ENCODE data around the gene SIRT1.

The SIRT1 gene

DNA sequence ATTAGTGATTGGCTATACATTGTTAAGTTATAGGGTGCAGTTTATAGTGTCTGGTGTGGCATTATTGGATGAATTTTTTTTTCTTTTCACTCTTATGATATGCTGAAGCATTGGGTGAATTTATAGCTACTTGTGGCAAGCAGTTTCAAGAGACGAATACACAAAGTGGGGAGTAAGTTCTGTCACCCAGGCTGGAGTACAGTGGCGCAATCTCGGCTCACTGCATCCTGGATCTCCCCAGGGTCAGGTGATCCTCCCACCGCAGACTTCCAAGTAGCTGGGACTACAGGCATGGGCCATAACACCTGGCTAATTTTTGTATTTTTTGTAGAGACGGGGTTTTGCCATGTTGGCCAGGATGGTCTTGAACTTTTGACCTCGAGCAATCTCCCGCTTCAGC, 6.3 kb upstream of the SIRT1 start:
- H3K4me3 ChIP-seq (ENCODE audit: low read depth, low read length) = no peak overlapping the region
- TF ChIP-seq, protein P1, sequence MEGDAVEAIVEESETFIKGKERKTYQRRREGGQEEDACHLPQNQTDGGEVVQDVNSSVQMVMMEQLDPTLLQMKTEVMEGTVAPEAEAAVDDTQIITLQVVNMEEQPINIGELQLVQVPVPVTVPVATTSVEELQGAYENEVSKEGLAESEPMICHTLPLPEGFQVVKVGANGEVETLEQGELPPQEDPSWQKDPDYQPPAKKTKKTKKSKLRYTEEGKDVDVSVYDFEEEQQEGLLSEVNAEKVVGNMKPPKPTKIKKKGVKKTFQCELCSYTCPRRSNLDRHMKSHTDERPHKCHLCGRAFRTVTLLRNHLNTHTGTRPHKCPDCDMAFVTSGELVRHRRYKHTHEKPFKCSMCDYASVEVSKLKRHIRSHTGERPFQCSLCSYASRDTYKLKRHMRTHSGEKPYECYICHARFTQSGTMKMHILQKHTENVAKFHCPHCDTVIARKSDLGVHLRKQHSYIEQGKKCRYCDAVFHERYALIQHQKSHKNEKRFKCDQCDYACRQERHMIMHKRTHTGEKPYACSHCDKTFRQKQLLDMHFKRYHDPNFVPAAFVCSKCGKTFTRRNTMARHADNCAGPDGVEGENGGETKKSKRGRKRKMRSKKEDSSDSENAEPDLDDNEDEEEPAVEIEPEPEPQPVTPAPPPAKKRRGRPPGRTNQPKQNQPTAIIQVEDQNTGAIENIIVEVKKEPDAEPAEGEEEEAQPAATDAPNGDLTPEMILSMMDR (IDR thresholded peaks at IDR 0.05; ENCODE audit: borderline replicate concordance, insufficient read depth, low read depth, low read length) = no peak

DNA sequence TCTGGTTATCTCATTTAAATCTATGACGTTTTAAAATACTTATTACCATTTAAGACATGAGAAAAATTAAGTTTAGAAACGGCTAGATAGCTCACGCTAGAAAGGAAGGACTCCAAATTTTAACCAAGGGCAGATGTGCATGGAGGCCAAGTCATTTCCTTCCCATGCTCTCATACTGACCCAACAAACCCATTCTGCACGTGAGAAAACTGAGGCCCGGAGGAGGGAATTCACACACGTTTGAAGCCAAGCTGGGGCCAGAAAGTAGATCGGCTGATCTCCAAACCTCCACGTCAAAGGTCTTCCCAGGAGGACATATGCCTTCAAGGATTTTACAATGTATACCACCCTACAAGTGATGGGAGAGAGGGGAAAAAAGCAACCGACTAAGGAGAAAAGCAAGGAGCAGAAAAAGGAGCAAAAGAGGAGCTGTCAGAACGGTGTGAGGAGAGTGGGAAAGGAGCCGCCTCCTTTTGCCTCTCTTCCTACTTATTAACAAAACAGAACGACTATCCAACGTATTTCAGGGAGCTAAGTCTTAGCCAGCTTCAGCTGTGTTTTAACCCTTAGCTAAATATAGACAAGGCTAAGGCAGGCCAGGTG, 645 bp upstream of the SIRT1 start:
- peak overlapping the region; percentile 86 for H3K4me3 ChIP-seq (ENCODE audit: low read depth, low read length)
- TF ChIP-seq, protein P1 (IDR thresholded peaks at IDR 0.05; ENCODE audit: borderline replicate concordance, insufficient read depth, low read depth, low read length) = no peak

DNA sequence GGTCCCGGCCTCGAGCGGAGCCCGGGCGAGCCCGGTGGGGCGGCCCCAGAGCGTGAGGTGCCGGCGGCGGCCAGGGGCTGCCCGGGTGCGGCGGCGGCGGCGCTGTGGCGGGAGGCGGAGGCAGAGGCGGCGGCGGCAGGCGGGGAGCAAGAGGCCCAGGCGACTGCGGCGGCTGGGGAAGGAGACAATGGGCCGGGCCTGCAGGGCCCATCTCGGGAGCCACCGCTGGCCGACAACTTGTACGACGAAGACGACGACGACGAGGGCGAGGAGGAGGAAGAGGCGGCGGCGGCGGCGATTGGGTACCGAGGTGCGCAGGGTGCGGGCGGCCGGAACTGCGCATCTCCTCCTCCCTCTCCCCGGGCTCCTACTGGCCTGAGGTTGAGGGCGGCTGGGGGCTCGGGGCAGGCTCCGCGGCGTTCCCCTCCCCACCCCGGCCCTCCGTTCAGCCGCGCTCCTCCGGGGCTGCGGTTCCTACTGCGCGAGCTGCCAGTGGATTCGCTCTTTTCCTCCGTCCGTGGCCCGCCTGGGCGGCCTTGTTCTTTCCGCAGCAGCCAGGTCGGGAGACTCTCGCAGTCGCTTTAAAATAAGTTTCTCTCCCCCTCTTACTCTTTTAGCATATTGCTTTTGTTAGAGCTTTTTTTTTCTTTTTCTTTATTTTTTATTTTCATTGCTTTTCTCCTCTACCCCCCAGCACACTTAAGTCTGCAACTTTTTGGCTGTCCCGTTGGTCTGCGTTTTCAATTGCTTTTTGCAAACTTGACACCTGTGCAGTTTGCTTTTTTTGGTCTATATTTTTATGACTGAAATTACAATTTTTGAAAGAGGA, 600 bp downstream of the SIRT1 start:
- TF ChIP-seq, protein P1 (IDR thresholded peaks at IDR 0.05; ENCODE audit: borderline replicate concordance, insufficient read depth, low read depth, low read length) = no peak
- H3K4me3 ChIP-seq (ENCODE audit: low read depth, low read length) = peak overlapping the region; percentile 86

DNA sequence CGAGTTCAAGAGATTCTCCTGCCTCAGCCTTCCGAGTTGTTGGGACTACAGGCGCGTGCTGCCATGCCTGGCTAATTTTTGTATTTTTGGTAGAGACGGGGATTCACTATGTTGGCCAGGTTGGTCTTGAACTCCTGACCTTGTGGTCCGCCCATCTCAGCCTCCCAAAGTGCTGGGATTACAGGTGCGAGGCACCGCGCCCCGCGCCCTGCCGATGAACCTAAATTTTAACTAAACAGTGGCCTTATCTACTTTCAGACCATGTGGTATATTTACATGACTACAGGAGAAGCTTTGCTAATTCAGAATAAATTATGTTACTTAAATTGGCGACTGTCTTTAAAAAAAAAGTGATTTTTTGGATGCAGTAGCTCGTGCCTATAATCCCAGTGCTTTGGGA, 9.2 kb downstream of the SIRT1 start:
- TF ChIP-seq, protein P1 (IDR thresholded peaks at IDR 0.05; ENCODE audit: borderline replicate concordance, insufficient read depth, low read depth, low read length) = no peak
- H3K4me3 ChIP-seq (ENCODE audit: low read depth, low read length) = no peak overlapping the region

DNA sequence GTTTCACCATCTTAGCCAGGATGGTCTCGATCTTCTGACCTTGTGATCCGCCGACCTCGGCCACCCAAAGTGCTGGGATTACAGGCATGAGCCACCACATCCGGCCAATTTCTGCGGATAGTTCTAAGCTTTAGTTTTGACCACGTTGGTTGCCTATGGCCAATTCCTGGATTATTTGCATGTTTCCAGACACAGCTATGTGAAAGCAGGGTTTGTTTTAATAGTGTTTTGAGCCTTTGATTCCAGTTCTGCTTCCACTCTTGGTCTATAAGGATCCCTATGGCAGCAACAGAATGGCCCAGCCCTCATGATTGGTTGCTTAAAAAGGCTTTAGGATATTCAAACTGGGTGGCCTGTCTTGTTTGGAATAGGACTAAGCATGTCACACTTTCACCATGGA, 19.1 kb downstream of the SIRT1 start:
- TF ChIP-seq, protein P1 (IDR thresholded peaks at IDR 0.05; ENCODE audit: borderline replicate concordance, insufficient read depth, low read depth, low read length) = no peak

DNA sequence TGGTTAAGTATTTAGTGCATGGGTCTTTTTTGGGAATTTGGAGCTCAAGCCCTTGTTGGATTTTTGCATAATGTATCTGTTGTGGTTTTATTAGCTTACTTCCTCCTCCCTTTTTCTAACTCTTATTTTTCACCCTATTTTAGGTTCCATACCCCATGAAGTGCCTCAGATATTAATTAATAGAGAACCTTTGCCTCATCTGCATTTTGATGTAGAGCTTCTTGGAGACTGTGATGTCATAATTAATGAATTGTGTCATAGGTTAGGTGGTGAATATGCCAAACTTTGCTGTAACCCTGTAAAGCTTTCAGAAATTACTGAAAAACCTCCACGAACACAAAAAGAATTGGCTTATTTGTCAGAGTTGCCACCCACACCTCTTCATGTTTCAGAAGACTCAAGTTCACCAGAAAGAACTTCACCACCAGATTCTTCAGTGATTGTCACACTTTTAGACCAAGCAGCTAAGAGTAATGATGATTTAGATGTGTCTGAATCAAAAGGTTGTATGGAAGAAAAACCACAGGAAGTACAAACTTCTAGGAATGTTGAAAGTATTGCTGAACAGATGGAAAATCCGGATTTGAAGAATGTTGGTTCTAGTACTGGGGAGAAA, 28.0 kb downstream of the SIRT1 start:
- no peak overlapping the region for H3K4me3 ChIP-seq (ENCODE audit: low read depth, low read length)
- TF ChIP-seq, protein P1 (IDR thresholded peaks at IDR 0.05; ENCODE audit: borderline replicate concordance, insufficient read depth, low read depth, low read length) = no peak

More for the DNA sequence above, 19.1 kb downstream of the SIRT1 start:
- no peak overlapping the region for H3K4me3 ChIP-seq (ENCODE audit: low read depth, low read length)
